Retinal pigment epithelial cell (primary cell): ENCODE results near the gene MAP3K9.

Experiments
- DNase-seq: peaks from one replicate; pipeline ENCODE4 v3.0.0-alpha.2; 2010; ENCODE audit warnings: low read depth
- H3K4me3 ChIP-seq: 2 replicates; pipeline ENCODE4 v1.5.1; 2011; ENCODE audit warnings: mild to moderate bottlenecking, low read length, control low read depth, moderate library complexity
- CTCF ChIP-seq: conservative IDR thresholded peaks from 2 replicates; pipeline ENCODE4 v1.5.1; 2011; ENCODE audit warnings: low read depth, low read length, control low read depth, inconsistent platforms

The MAP3K9 gene

DNA sequence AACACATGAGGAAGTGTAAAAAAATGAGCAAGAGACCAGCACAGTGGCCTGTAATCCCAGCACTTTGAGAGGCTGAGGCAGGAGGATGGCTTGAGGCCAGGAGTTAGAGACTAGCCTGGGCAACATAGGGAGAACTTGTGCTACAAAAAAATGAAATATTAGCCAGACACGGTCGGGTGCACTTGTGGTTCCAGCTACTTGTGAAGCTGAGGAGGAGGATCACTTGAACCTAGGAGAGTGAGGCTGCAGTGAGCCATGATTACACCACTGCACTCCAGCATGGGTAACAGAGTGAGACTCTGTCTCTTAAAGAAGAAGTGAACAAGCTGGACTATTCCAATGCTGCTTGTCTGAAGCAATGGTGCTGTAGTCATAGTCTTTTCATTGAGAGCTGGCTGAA, 36.3 kb upstream of the MAP3K9 start:
- DNase-seq, result no peak
- no peak overlapping the region for H3K4me3 ChIP-seq
- TF ChIP-seq CTCF, result no peak

DNA sequence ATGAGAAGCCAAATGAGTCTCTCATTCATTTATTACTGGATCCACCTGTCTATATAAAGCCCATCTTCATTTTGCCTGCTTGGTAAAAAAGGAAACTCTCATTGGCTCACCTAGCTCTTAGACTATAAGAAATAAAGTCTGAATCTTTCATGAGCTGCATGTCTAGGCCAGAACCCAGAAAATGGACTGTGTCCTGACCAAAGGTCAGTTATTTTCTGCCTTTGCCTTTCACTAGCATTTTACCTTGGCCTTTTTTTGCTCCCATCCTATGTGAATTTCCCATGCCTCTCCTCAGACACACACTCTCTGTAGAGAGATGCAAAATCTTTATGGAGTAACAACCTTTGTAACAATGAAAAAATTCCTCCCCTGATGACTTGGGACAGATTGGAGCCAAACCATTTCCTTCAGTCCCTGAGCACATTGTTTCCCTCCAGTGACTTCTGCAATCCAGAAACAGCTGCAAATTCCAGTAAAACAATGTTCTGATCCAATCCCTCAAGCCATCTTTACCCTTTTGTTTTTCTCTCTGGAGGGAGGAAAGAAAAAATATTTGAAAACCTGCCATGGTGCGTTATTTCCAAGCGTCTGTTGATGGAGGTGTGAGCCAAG, 33.6 kb upstream of the MAP3K9 start:
- TF ChIP-seq CTCF, result no peak
- no peak for DNase-seq
- H3K4me3 ChIP-seq, result no peak overlapping the region

DNA sequence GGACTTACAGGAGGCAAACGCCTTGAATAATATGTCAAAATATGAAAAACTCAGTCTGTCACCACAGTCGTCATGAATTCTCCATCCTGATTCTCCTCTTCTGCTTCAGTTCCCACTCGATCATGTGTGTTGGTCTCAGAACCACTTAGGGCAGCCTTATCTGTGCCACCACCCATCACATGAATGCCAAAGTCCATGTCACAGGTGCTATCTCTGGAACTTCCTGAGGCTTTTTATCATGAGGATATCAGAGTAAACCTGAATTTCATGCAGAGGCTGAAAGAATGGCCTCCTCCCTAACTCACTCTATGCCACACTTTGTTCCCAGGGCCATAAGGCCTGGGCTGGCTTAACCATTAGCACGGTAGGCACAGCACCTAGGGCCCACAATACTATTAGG, 28.8 kb upstream of the MAP3K9 start:
- TF ChIP-seq CTCF, result no peak
- DNase-seq, result no peak
- no peak overlapping the region for H3K4me3 ChIP-seq

DNA sequence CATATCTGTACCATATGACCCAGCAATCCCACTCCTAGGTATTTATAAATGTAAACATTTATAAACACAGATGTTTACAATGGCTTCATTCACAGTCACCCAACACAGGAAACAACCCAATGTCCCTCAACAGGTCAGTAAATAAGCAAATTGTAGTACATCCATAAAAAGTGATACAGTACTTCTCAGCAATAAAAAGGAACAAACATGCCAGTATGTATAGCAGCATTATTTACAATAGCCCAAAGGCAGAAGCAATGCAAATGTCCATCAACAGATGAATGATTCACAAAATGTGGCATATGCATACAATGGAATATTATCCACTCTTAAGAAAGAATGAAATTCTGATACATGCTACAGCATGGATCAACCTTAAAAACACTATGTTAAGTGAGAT, 27.6 kb upstream of the MAP3K9 start:
- no peak for DNase-seq
- H3K4me3 ChIP-seq, result no peak overlapping the region
- no peak for TF ChIP-seq CTCF

DNA sequence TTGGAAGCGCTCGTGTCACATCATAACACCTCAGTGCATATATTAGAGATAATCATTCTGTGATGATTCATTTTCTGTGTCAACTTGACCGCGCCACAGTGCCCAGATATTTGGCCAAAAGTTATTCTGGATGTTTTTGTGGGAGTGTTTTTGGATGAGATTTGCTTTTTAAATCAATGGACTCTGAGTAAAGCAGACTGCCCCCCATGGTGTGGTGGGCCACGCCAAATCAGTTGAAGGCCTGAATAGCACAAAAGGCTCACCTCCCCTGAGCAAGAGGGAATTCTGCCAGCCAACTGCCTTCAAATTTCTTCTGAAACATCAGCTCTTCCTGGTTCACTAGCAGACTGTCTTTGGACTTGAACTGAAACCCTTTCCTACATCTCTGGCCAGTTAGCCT, 24.6 kb upstream of the MAP3K9 start:
- no peak for DNase-seq
- H3K4me3 ChIP-seq, result no peak overlapping the region
- no peak for TF ChIP-seq CTCF

DNA sequence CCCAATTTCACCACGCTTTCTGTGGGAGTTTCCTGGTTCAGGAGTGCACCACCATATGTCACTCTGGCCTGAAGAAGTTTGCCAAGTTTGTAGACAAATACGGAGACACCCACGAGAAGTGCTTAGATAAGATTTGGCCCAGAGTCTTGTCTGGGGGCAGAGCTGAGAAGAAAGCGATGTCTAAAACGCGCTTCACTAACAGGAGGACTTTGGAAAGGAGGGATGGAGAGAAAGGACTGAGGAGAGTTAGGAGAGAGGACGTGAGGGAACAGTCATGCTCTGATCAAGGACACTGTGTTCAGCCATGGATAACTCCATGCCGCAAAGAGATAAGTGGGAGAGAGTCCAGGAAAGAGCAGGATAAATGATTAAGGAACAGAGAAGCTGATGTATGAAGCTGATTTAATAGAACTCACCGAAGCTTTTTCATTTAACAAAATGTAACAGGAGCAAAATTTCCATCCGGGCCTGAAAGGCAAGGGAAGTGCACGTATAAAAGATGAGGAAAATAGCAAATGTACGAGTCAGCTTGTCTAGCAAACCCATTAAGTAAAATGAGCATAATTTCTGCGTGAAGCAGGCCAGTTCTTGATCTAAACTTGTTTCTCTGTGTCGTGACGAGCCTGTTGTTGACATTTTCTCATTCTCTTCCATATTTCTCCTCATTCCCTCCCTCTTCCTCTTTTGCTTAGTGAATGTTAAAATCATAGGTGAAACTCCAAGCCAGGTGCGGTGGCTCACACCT, 23.4 kb upstream of the MAP3K9 start:
- no peak overlapping the region for H3K4me3 ChIP-seq
- TF ChIP-seq CTCF, result no peak
- DNase-seq, result no peak
